DMS79 (cell line): ENCODE data around the gene CRY2.

Experiments
- DNase-seq: peaks from one replicate; lab custom pipeline; 2025; lab: John Stamatoyannopoulos, UW

CRY2 gene

GRCh38 chr11:45848654-45849081 is 1.4 kb downstream of the CRY2 start:
- no peak for DNase-seq

GRCh38 chr11:45850446-45850845 is 3.2 kb downstream of the CRY2 start:
- DNase-seq, result no peak

- DNase-seq, result no peak
Measured at GRCh38 chr11:45851228-45851627, 4.0 kb downstream of the CRY2 start.

- DNase-seq, result no peak
Measured at GRCh38 chr11:45852018-45852711, 4.9 kb downstream of the CRY2 start.

- DNase-seq, result no peak
Measured at GRCh38 chr11:45852712-45853101, 5.4 kb downstream of the CRY2 start.

- DNase-seq, result no peak
Measured at GRCh38 chr11:45853332-45854219, 6.3 kb downstream of the CRY2 start.

- DNase-seq, result no peak
Measured at GRCh38 chr11:45855308-45855707, 8.0 kb downstream of the CRY2 start.

- no peak for DNase-seq
Measured at GRCh38 chr11:45856044-45856468, 8.8 kb downstream of the CRY2 start.

- peak; percentile 87 for DNase-seq
Measured at GRCh38 chr11:45857961-45858474, 10.7 kb downstream of the CRY2 start.

GRCh38 chr11:45858751-45859398 is 11.6 kb downstream of the CRY2 start:
- DNase-seq, result no peak

GRCh38 chr11:45859661-45860140 is 12.4 kb downstream of the CRY2 start:
- peak; percentile 78 for DNase-seq

- DNase-seq, result no peak
Measured at GRCh38 chr11:45860348-45860747, 13.1 kb downstream of the CRY2 start.

GRCh38 chr11:45860764-45861510 is 13.7 kb downstream of the CRY2 start:
- no peak for DNase-seq

- DNase-seq, result no peak
Measured at GRCh38 chr11:45864041-45864440, 16.8 kb downstream of the CRY2 start.

GRCh38 chr11:45869551-45869950 is 22.3 kb downstream of the CRY2 start:
- no peak for DNase-seq

GRCh38 chr11:45870706-45871105 is 23.4 kb downstream of the CRY2 start:
- DNase-seq, result no peak

GRCh38 chr11:45871638-45872037 is 24.4 kb downstream of the CRY2 start:
- DNase-seq, result no peak

- no peak for DNase-seq
Measured at GRCh38 chr11:45872651-45873356, 25.5 kb downstream of the CRY2 start.

- DNase-seq, result no peak
Measured at GRCh38 chr11:45876401-45876800, 29.1 kb downstream of the CRY2 start.

- no peak for DNase-seq
Measured at GRCh38 chr11:45877221-45877620, 29.9 kb downstream of the CRY2 start.

- DNase-seq, result no peak
Measured at GRCh38 chr11:45877845-45878244, 30.6 kb downstream of the CRY2 start.
